ENCODE data around the gene JAZF1. TPM values are rescaled to one million over a fixed set of nuclear protein-coding genes. Genes with fewer than 3 reads are reported as not detected.

JAZF1 gene
- total RNA-seq, 1 experiment from 2014 or later: 9.1 TPM

DNA sequence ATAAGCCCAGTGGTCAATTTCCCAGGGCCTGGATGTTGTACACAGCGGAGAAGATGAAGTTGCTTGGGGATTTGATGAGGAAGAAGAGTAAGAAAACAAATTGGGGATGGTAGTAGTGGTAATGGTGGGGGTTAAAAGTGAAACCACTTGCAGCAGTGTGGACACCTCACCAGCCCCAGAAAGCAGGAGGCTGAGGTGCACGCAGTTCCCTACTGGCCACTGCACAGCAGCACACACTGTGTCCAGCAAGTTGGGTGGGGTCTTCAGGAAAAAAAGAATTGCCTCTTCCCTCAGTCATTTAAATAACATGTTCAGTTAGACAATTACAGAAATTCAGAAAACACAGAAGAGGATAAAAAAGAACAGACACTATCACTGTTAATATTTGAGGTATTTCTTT is 344.1 kb downstream of the JAZF1 start:
- H3K4me2 ChIP-seq (ENCODE audit: insufficient read depth, insufficient read length, low read length): no peak overlapping the region
- no peak for DNase-seq
- H3K9ac ChIP-seq (ENCODE audit: extremely low read depth, insufficient read length, low read length): no peak overlapping the region
- no peak overlapping the region for H3T11ph ChIP-seq (ENCODE audit: low read length)
- no peaks in the 10 kb centered on the region for H3K79me2 ChIP-seq (ENCODE audit: insufficient read depth, low read length)
- H3K27me3 ChIP-seq (ENCODE audit: insufficient read depth, low read length): 0 out of 2 replicates have a peak, but pooled peaks cover 2% of the 10 kb centered on the region
- Mint-ChIP-seq H3K36me3 (ENCODE audit: insufficient read depth in 1 of 3, low read depth in 3 of 3) (peaks cover 0 to 9% (median 0%) of the 10 kb centered on the region in 3 experiments; a peak in 2 of 7 replicates), H3K9me3 (no peaks in the 10 kb centered on the region), H3K4me1 (peaks cover 11 to 13% of the 10 kb centered on the region in 2 experiments), H3K27me3 (ENCODE audit: low read depth) (no peaks in the 10 kb centered on the region), H3K4me3 (no peak overlapping the region), H3K27ac (peak overlapping the region in 1 of 3 experiments; percentile 12; a peak in 1 of 7 replicates)
- H2BK120ac ChIP-seq (ENCODE audit: low read depth, low read length, poor library complexity, severe bottlenecking): no peak overlapping the region
- no peaks in the 10 kb centered on the region for H3K23me2 ChIP-seq (ENCODE audit: insufficient read length, low read depth, low read length, poor library complexity, severe bottlenecking)
- H3K9me3 ChIP-seq (ENCODE audit: control insufficient read depth, low read depth, low read length): no peaks in the 10 kb centered on the region
- no peak overlapping the region for H3K56ac ChIP-seq (ENCODE audit: insufficient read length, low read depth, low read length)
- no peaks in the 10 kb centered on the region for H3K79me1 ChIP-seq (ENCODE audit: insufficient read depth, low read depth, low read length, poor library complexity, severe bottlenecking)
- H4K91ac ChIP-seq (ENCODE audit: insufficient read length, low read depth, low read length): no peak overlapping the region
- no peak overlapping the region for H3K14ac ChIP-seq (ENCODE audit: insufficient read depth, low read length)
- H4K8ac ChIP-seq (replicated peaks; ENCODE audit: insufficient read length, low read depth, low read length): no peak overlapping the region
- H2AK5ac ChIP-seq (ENCODE audit: insufficient read length, low read length): no peak overlapping the region
- H2BK15ac ChIP-seq (ENCODE audit: low read depth, low read length): no peak overlapping the region
- no CpG with 5 or more reads among the region's 2 CpGs for WGBS (ENCODE audit: extremely low coverage, insufficient read length, low lambda C conversion rate)
- no peak overlapping the region for H4K5ac ChIP-seq (ENCODE audit: insufficient read length, low read depth, low read length)
- H2BK5ac ChIP-seq (ENCODE audit: insufficient read length, low read length): no peak overlapping the region
- H4K20me1 ChIP-seq (ENCODE audit: control insufficient read depth, insufficient read depth, insufficient read length): no peaks in the 10 kb centered on the region
- TF ChIP-seq, protein P1, sequence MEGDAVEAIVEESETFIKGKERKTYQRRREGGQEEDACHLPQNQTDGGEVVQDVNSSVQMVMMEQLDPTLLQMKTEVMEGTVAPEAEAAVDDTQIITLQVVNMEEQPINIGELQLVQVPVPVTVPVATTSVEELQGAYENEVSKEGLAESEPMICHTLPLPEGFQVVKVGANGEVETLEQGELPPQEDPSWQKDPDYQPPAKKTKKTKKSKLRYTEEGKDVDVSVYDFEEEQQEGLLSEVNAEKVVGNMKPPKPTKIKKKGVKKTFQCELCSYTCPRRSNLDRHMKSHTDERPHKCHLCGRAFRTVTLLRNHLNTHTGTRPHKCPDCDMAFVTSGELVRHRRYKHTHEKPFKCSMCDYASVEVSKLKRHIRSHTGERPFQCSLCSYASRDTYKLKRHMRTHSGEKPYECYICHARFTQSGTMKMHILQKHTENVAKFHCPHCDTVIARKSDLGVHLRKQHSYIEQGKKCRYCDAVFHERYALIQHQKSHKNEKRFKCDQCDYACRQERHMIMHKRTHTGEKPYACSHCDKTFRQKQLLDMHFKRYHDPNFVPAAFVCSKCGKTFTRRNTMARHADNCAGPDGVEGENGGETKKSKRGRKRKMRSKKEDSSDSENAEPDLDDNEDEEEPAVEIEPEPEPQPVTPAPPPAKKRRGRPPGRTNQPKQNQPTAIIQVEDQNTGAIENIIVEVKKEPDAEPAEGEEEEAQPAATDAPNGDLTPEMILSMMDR (conservative IDR thresholded peaks at IDR 0.05): no peak
- no peak overlapping the region for H3K27ac ChIP-seq (ENCODE audit: insufficient read length, low read depth, low read length)
- no peak overlapping the region for H2BK20ac ChIP-seq (ENCODE audit: low read depth, low read length, poor library complexity, severe bottlenecking)
- H2BK12ac ChIP-seq (ENCODE audit: insufficient read length, low read depth, low read length): no peak overlapping the region
- H3K18ac ChIP-seq (ENCODE audit: insufficient read length, low read depth, low read length): no peak overlapping the region
- H3K23ac ChIP-seq (ENCODE audit: insufficient read length, low read depth, low read length): no peak overlapping the region
- no peaks in the 10 kb centered on the region for H3K4me1 ChIP-seq (ENCODE audit: insufficient read depth, low read length)
- no peak overlapping the region for H3K4ac ChIP-seq (ENCODE audit: low read depth, low read length)
- H2AFZ ChIP-seq (ENCODE audit: low read length): no peak overlapping the region
